ENCODE measurements around the gene MINDY2. TPM values are rescaled to one million over a fixed set of nuclear protein-coding genes. Genes with fewer than 3 reads are reported as not detected.

The MINDY2 gene
- total and polyA plus RNA-seq, 2 experiments from 2014 or later, result 36.3 to 47.9 TPM

GRCh38 chr15:58865425-58865880 is 94.4 kb downstream of the MINDY2 start:
- Histone ChIP-seq H3K9me2 (ENCODE audit: insufficient read depth) (no peaks in the 10 kb centered on the region), H4K20me1 (replicated peaks; ENCODE audit: insufficient read depth) (no peaks in the 10 kb centered on the region), H2AFZ (peak overlapping the region; percentile 13), H3F3A (replicated peaks; ENCODE audit: low read depth) (0 out of 2 replicates have a peak, but pooled peaks cover 6% of the 10 kb centered on the region), H3K27me3 (ENCODE audit: insufficient read depth) (peaks cover 9% of the 10 kb centered on the region; the same call in 1 of the 2 replicates), H3K4me3 (peak overlapping the region; percentile 52), H3K4me2 (peak overlapping the region; percentile 81), H3K4me1 (ENCODE audit: insufficient read depth) (no peaks in the 10 kb centered on the region; the same call in 1 of the 2 replicates), H3K79me2 (replicated peaks; ENCODE audit: insufficient read depth) (no peaks in the 10 kb centered on the region), H3K36me3 (ENCODE audit: insufficient read depth) (no peaks in the 10 kb centered on the region), H3K27ac (ENCODE audit: low read depth) (no peak overlapping the region)
- peaks cover 10% of the 10 kb centered on the region for H3K4me1 Mint-ChIP-seq
- peaks cover 3% of the 10 kb centered on the region for H3K9me3 Mint-ChIP-seq
- H3K27ac Mint-ChIP-seq, result no peak overlapping the region
- peak; percentile 30 for DNase-seq (ENCODE audit: low spot score)
- TF ChIP-seq STAT1 (IDR thresholded peaks at IDR 0.05; ENCODE audit: unreplicated experiment) (no peak), REST (IDR thresholded peaks at IDR 0.05; ENCODE audit: unreplicated experiment) (no peak), CREB1 (CRISPR knock-in tag; IDR thresholded peaks at IDR 0.05; ENCODE audit: low read depth) (no peak), ZNF462 (CRISPR knock-in tag; IDR thresholded peaks at IDR 0.05) (no peak), POLR2AphosphoS5 (IDR thresholded peaks at IDR 0.05; ENCODE audit: low read depth) (no peak), EZH2phosphoT487 (IDR thresholded peaks at IDR 0.05; ENCODE audit: unreplicated experiment) (no peak), ZNF114 (CRISPR knock-in tag; IDR thresholded peaks at IDR 0.05) (no peak), NANOG (IDR thresholded peaks at IDR 0.05; ENCODE audit: borderline replicate concordance) (no peak), CTCF (conservative IDR thresholded peaks at IDR 0.05; ENCODE audit: low read depth in 2 of 2) (no peak), ZNF331 (CRISPR knock-in tag; IDR thresholded peaks at IDR 0.05; ENCODE audit: low read depth) (no peak), JUNB (IDR thresholded peaks at IDR 0.05; ENCODE audit: unreplicated experiment) (no peak)
- H3K27me3 Mint-ChIP-seq (ENCODE audit: insufficient read depth, low read depth, poor library complexity), result peaks cover 17% of the 10 kb centered on the region
- peak overlapping the region; percentile 42 for H3K4me3 Mint-ChIP-seq
- peaks cover 7% of the 10 kb centered on the region for H3K36me3 Mint-ChIP-seq (ENCODE audit: low read depth)
- peak; percentile 20 for ATAC-seq
